Stimulated activated CD4-positive, alpha-beta T cell treated with anti-CD3 and anti-CD28 coated beads, Interleukin-4, amount 100 ng/mL, for 1 hour (primary cell): ENCODE data around the gene EIF4ENIF1.
A peak's percentile ranks its signal among the peaks of the same experiment; 100 is the strongest.
"Not testable (repeated sequence)": the region's sequence is repeated elsewhere in the genome, so short reads cannot be mapped to it uniquely, and the experiment has no call there.

Experiments used
- DNase-seq: peaks from one replicate; pipeline ENCODE4 v3.0.0-alpha.2; 2020

Gene EIF4ENIF1

GRCh38 chr22:31491218-31491962 is 1.7 kb upstream of the EIF4ENIF1 start:
- DNase-seq: no peak

DNA sequence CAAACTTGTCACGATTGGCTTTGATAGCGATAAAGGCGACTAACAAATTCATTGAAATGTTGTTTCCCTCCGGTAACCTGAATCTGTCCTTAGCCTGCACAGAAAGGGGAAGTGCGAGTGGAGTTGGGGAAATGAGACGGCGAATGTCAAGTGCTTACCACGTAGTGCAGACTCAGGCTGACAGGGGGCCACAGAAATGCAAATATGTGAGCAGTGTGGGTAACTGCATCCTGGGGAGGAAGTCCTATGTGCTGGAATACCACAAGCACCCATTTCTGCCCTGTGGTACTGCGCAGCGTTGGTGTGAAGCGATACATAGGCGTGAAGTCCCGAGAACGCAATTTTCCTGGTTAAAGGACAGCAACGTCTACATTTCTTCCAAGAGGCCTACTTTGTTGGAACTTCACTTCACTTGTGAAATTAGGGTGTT is 869 bp upstream of the EIF4ENIF1 start:
- DNase-seq: peak; percentile 35

- peak; percentile 36 for DNase-seq
These were observed 539 bp downstream of the EIF4ENIF1 start for GRCh38 chr22:31488988-31489617.

GRCh38 chr22:31488346-31488883 is 1.2 kb downstream of the EIF4ENIF1 start:
- no peak for DNase-seq

- no peak for DNase-seq
These were observed 2.7 kb downstream of the EIF4ENIF1 start for GRCh38 chr22:31486951-31487350.

GRCh38 chr22:31486369-31486768 is 3.3 kb downstream of the EIF4ENIF1 start:
- not testable (repeated sequence) for DNase-seq

DNA sequence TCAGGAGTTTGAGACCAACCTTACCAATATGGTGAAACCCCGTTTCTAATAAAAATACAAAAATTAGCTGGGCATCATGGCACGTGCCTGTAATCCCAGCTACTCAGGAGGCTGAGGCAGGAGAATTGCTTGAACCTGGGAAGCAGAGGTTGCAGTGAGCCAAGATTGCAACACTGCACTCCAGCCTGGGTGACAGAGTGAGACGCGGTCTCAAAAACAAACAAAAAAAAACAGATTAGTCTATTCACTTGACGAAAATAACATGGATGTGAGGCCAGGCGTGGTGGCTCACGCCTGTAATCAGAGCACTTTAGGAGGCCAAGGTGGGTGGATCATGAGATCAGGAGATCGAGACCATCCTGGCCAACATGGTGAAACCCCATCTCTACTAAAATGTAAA is 7.2 kb downstream of the EIF4ENIF1 start:
- not testable (repeated sequence) for DNase-seq

DNA sequence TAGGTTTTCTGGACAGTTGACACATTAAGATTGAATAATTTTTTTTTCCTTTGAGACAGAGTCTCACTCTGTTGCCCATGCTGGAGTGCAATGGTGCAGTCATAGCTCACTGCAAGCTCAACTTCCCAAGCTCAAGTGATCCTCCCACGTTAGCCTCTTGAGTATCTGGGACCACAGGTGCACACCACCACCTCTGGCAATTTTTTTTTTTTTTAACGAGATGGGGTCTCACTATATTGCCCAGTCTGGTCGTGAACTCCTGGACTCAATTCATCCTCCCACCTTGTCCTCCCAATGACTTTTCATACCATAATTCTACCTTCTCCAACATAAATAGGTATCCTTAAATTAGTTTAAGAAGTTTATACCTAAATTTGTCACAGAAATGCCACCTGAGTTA is 8.5 kb downstream of the EIF4ENIF1 start:
- DNase-seq: no peak

DNA sequence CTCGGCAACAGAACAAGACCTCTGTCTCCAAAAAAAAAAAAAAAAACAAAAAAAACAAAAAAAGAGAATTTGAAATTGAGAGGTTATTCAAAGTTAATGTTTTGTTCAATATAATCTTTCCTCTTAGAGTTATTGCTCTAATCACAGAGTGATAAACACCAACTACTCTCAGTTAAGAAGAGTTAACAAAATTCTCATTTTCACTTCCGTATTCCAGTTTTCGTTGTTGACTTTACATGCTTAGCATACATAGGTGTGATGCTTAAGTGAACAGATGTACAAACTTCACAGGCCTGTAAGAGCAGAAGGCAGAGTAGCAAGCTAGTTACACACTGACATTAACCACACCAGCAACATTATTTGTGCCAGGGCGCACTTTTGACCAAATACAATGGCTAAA is 12.3 kb downstream of the EIF4ENIF1 start:
- no peak for DNase-seq

DNA sequence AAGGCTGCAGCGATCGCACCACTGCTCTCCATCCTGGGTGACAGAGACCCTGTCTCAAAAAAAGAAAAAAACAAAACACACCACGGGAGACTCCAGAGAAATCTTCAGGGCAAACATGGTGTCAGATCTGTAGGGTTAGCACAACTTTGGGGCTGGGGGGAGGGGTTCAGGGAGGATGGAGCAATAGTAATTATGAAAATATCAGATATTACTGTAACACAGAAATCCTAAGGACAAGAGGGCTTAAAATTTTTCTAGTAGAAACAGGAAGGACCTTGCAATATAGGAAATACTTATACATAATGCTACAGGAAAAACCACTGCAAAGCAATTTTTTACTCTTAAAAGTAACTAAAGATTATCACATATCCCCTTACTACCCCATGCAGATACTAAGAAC is 13.8 kb downstream of the EIF4ENIF1 start:
- no peak for DNase-seq

- no peak for DNase-seq
These were observed 14.9 kb downstream of the EIF4ENIF1 start for GRCh38 chr22:31474743-31475142.

GRCh38 chr22:31465307-31465706 is 24.3 kb downstream of the EIF4ENIF1 start:
- no peak for DNase-seq

DNA sequence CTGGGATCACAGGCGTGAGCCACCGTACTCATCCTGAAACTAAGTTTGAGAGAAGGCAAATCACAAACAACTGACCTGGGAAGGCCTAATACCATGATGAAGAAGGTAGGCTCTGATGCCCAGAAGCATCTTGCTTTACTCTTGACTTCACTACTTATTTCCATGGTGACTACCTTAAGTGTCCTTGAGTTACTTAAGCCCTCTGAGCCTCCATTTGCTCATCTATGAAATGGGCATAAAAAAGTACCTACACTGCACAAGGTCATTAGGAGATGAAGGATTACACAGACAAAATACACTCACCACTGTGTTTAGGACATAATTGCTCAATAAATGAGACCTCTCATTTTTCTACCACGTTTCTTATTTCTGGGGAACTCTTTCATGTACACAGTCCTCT is 27.9 kb downstream of the EIF4ENIF1 start:
- DNase-seq: no peak

DNA sequence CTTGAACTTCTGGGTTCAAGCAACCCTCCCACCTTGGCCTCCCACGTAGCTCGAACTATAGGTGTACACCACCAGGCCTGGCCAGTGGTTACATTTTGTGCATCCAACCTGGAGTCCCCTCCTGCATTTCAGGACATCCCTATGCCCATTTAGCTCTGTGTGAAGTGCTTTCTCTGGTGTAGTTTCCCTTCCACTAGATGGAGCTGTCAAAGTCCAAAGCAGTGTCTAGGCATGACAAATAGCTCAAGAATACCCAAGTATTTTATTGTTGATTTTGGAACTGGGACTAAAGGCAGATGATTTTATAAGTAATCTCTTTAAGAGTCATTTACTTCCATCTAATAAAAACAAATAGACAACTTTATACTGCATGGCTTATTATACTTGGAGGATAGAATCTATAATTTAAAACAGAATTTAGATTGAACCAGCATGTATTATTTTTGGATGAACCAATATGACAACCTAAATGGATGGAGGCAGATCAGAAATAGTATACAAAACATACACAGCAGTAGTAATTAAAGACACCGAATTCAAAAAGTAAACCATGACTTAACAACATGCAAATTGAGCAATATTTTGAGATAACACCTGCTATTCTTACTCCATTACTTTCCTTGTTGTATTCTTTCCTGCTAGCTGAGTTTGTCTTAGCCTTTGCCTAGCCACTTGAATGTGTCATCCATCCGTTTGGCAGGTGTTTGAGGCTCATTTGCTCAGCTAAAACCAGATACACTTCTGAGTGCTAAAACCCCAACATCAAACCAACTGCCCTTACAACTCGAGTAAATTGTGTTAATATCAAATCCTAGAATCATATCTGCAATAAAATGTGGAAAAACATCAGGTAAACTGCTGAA is 37.7 kb downstream of the EIF4ENIF1 start:
- no peak for DNase-seq

DNA sequence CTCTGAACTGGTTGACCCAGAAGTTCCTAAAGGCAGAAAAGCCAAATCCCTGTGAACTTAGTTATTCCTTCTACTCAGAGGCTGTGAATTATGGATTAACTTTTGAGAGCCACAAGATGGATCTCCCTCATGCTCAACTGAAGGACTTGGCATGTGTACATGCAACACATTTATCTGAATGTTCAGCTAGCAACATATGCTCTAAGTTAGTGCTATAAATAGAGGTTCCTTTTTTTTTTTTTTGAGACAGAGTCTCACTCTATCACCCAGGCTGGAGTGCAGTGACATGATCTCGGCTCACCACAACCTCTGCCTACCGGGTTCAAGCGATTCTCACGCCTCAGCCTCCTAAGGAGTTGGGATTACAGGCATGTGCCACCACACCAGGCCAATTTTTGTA is 40.1 kb downstream of the EIF4ENIF1 start:
- DNase-seq: no peak

DNA sequence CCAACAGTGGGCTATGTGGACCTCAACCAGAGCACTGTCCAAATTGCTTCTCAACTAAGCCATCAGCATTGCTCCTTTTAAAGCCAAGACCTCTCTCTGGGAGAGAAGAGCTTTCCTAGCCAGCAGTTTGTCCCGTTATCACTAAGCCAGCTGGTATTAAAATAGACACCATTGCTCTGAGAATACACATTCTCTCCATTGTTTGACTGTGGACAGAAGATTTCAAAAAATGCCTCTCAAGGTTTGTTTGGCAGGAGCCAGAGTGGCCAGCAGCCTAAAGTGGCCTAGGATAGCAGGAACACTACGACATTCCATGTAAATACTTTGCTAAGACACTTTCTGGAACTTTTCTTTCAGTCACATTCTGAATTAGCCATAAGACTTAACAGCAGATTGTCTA is 41.3 kb downstream of the EIF4ENIF1 start:
- DNase-seq: no peak

- DNase-seq: no peak
These were observed 42.3 kb downstream of the EIF4ENIF1 start for GRCh38 chr22:31447337-31447736.

GRCh38 chr22:31446767-31447166 is 42.9 kb downstream of the EIF4ENIF1 start:
- DNase-seq: no peak

- DNase-seq: no peak
These were observed 43.4 kb downstream of the EIF4ENIF1 start for GRCh38 chr22:31446208-31446607.

- no peak for DNase-seq
These were observed 44.0 kb downstream of the EIF4ENIF1 start for GRCh38 chr22:31445642-31446041.

- DNase-seq: no peak
These were observed 46.1 kb downstream of the EIF4ENIF1 start for GRCh38 chr22:31443516-31443915.

DNA sequence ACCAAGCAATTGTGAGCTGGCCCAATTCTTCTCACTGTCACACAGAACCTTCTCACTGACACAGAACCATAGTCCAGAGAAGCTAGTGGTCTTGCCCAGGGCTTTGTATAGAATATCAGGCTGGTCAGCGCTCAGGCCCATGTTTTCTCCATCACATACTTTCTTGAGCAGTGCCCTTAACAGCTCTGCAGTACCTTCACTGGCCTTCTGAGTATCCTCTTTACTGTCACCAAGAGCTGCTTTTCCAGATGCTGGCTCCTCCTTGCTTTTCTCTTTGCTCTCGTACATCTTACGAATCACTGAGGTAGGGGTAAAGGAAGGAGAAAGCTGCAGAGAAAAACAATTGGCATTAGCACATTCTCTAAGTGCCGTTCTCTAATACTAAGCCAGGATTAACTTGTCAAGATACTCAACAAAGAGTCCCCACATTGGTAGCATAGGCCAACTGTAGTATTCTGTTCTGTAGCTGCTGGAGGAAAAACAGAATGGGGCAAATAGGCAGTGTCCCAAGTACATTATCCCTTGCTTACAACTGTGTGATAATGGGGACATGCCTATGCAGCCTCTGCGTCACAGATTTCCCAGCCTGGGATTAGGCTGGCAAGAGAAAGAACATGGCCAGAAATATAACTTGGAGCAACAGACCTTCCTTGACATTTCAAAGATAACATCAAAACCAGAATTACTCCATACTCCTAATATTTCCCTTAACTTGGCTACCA is 46.7 kb downstream of the EIF4ENIF1 start:
- no peak for DNase-seq

- no peak for DNase-seq
These were observed 48.0 kb downstream of the EIF4ENIF1 start for GRCh38 chr22:31441652-31442051.
